Body of pancreas (tissue), 4 donors: Measurements from ENCODE around the gene CTRL.

Experiments
- POLR2A ChIP-seq, 3 donors: fragments of 450-650 bp; IDR thresholded peaks; one replicate each; pipeline ENCODE4 v1.6.1; 2016; ENCODE audit warnings: antibody characterized with exemption in 3 of 3, mild to moderate bottlenecking in 2 of 3
- TF ChIP-seq, protein P1 (sequence below), 7 experiments: fragments of 450-650 bp in 4 of 7; fragments of 200-600 bp in 3 of 7; sonication (generic) in 3 of 7; IDR thresholded peaks; one replicate each; pipeline ENCODE4 v1.5.1; 2016 to 2019; ENCODE audit warnings: antibody characterized with exemption in 7 of 7

DNA sequence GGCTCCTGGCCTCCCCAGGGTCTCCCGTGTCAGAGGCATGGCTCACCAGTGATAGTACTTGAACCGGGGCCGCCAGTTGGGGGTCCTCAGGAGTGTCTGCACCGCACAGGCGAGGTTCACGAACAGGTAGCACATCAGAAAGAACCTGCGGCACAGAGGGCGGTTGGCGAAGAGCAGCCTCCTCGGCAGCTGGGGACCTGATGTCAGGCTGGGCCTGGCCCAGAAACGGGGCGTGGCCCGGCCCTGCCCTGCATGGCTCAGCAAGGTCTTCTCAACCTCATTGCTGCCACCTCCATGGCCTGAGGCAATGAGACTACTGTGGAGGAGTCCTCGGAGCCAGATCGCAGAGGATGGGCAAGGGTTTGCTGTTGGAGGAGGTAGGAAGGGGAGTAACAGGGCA lies 16.4 kb upstream of the CTRL start:
- TF ChIP-seq, protein P1, sequence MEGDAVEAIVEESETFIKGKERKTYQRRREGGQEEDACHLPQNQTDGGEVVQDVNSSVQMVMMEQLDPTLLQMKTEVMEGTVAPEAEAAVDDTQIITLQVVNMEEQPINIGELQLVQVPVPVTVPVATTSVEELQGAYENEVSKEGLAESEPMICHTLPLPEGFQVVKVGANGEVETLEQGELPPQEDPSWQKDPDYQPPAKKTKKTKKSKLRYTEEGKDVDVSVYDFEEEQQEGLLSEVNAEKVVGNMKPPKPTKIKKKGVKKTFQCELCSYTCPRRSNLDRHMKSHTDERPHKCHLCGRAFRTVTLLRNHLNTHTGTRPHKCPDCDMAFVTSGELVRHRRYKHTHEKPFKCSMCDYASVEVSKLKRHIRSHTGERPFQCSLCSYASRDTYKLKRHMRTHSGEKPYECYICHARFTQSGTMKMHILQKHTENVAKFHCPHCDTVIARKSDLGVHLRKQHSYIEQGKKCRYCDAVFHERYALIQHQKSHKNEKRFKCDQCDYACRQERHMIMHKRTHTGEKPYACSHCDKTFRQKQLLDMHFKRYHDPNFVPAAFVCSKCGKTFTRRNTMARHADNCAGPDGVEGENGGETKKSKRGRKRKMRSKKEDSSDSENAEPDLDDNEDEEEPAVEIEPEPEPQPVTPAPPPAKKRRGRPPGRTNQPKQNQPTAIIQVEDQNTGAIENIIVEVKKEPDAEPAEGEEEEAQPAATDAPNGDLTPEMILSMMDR (IDR thresholded peaks at IDR 0.05), result no peak
- TF ChIP-seq POLR2A (IDR thresholded peaks at IDR 0.05), result no peak
